HG03342 (cell line): Measurements from ENCODE around the gene SLC17A9.
A peak's percentile ranks its signal among the peaks of the same experiment; 100 is the strongest.
"Not testable (repeated sequence)": the region's sequence is repeated elsewhere in the genome, so short reads cannot be mapped to it uniquely, and the experiment has no call there.

ENCODE experiments used
- ATAC-seq: cut with Tn5 transposase; IDR thresholded peaks from one replicate; pipeline ENCODE4 v1.9.1; 2021; ENCODE audit warnings: mild to moderate bottlenecking, moderate library complexity; ENCODE audit not compliant: unreplicated experiment

SLC17A9 gene

GRCh38 chr20:62918831-62919230, 33.7 kb upstream of the SLC17A9 start:
- ATAC-seq = no peak

DNA sequence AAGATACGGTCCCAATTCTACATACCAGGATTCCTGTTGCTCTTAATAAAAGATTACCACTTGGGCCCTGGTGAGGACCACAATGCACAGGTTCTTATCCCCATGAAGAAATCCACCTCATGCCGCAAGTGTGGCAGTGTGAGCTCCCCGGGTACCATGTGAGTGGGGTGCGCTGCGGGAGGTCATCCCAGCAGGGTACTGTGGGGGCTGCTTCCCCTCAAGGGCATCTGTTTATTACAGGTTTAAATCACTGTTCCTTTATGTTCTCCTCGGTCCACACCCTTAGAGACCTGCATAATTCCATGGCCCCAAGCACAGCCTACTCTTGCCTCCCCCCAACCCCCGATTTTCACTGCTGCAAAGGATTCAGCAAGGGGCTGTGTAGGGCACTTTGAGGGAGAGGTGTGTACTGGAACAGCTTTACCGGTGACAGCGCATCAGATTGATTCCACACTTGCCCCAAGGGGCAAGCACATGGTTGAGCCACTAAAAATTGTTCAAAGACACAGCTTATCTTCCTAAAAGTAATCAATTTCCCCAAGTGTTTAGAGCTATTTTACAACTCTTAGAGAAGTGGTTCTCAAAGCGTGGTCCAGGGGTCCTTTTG, 32.4 kb upstream of the SLC17A9 start:
- ATAC-seq = no peak

- ATAC-seq = no peak
Measured at GRCh38 chr20:62921119-62921687, 31.3 kb upstream of the SLC17A9 start.

DNA sequence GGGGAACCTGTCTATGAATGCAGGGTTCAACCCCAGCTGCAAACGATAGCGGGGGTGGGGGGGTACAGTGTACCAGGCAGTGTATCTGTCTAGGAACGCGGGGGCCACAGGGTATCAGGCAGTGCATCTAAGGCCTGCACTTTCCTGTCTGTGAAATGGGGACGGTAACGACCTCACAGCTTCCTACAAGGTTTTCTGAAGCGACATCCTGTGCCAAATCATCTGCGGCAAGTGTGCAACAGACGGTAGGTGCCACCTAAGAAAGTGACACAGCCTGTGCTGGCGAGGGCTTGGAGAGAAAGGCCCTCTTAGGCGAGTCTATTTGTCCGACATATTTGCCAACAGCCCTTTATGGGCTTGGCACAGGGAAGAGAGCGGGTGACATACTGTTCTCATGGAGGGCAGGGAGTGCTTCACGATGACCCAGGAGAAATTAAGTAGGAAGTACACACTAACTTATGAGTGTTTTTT, 30.0 kb upstream of the SLC17A9 start:
- no peak for ATAC-seq

- not testable (repeated sequence) for ATAC-seq
Measured at GRCh38 chr20:62923059-62923668, 29.3 kb upstream of the SLC17A9 start.

DNA sequence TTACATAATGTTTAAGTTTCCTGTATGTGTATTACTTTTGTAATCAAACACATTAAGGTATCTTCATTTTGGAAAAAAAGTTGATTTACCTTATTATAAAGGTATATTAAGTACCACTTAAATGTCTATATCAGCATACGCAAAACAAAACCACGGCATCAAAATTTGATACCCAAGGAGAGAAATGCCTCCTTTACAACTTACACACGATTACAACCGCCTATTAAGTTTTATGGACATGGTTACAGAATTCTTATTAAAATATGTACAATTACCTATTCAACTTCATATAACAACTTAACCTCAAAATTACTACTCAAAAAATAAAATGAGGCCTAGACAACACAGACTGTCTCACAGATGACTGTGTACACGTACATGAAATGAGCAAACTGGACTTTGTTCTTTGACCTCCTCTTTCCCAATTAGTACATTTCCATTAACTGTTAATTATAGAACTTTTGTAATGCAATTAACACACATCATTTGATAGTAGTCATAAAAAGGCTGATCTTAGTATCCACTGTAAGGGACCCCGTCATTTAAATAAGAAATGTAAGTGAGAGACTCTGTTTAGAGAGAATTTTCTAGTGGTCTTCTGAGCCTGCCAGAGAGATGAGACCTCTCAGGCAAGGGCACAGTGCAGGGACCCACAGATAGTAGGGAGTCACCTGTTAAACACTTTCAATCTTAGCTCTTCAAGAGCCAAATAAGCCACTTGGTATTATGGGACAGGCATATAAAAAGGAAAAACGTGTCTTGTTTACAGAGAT, 28.7 kb upstream of the SLC17A9 start:
- ATAC-seq = no peak

- ATAC-seq = no peak
Measured at GRCh38 chr20:62924442-62925075, 27.9 kb upstream of the SLC17A9 start.

GRCh38 chr20:62925076-62925419, 27.5 kb upstream of the SLC17A9 start:
- no peak for ATAC-seq

DNA sequence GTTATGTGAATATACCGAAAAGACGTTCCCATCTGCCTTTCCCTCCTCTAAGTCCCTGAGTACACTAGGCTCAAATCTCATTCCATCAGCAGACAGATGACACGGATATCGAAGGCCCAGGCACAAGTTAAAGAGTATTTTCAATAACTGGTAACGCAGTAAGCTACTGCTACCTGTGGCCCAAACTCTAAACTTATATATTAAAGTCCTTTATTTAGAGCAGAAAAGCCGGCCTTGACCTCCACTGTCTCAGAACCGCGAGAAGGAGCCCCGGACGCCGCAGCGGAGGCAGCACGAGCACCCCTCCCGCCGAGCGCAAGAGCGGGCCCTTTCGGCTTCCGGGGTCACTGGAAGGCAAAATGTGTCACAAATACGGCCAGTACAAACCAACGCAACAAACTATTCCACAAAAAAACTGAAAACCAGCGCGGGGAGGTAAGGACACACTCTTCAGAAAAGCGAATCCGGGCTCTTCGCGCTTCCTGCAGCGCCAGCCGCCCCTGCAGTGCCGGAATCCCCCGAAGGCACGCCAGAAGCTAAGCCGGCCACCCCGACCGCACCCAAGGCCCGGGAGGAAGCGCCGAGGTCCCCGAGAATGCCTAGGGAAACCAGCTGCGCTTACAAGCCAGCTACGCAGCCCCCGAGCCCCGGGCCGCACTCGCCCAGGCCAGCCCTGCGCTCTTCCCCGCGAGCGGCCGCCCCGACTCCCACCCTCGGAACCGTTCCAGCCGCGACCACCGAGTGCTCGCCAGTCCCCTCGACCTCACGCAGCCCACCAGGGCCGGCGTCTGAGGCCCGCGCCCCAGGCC, 26.9 kb upstream of the SLC17A9 start:
- peak; percentile 14 for ATAC-seq

GRCh38 chr20:62926229-62927127, 26.0 kb upstream of the SLC17A9 start, which contains the start of gene DIDO1:
TSS of gene DIDO1 (minus strand) at chr20:62926505.
- peak; percentile 74 for ATAC-seq

DNA sequence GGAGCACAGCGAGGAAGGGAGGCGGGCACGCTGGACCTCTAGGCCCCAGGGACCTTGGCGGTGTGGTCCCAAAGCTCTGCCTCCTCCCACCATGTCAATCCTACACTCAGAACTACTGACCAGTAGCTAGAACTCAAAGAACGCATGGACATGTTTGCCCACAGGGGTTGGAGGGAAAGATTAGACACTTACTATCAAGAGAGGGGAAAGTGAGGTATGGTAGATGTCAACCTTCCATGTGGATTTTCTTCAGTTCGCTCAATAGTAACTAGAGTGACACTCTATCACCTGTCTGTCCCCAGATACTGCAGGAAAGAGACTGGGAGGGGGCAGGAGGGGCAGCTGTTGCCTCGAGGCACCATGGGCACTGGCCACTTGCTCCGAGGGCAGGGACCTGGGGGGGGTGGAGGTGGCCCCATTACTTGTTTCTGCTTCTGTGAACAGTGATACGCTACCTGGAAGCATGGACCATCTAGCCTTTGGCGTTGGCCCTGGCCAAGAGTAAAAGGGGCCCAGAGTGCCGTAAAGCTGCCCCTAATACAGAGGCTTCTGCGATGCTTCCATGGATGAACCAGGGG, 25.3 kb upstream of the SLC17A9 start:
- ATAC-seq = no peak

DNA sequence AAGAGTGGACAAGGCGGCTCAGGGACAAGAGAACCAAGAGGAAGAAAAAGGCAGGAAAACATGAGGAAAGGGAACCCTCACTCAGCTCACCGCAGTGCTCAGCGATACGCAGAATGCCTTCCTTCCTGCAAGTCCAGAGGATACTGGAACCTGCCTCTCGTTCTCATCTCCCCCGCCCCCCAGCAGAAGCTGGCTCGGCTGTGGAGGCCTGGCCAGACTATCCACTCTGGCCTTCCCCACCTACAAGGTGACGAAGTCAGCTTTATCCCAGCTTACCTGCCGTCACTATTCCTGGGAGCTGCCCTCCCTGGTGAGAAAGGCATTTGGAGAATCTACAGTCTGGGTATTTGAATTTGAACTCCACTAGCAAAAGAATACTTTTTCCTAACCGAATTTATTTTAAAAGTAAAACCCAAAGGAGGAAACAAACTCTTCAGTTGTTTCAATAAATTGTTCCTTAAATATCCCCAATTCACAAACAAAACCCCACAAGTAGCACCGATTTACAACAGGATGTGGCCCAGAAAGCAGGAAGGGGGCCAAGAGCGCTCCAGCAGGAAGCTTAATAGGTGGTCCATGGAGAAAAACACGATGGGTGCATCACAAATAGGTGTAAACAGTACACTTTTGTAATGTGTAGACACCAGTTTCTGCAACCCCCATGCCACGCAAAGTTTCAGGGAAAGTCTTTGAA, 24.1 kb upstream of the SLC17A9 start:
- ATAC-seq = no peak

DNA sequence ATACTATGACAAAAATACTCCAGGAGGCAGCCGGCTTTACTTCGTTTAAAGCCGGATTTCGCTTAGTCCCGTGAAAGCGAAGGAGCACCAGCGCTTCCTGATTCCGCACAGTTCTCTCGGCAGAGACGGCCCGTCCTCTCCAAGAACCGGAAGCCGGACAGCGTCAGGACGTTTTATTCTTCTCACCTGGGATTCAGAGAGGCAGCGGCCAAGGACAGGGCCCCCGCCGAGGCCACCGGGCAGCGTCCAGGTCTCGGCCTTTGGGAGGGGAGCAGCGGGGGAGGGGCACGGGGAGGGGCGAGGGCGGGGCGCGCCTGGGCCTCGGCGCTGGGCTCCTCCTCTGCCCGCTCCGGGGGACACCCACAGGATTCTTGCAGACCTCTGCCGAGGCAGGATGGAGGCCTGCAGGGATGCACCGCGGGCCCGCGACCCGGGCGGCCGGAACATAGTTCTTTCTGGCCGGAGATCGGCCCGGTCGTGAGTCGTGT, 23.4 kb upstream of the SLC17A9 start:
- no peak for ATAC-seq

DNA sequence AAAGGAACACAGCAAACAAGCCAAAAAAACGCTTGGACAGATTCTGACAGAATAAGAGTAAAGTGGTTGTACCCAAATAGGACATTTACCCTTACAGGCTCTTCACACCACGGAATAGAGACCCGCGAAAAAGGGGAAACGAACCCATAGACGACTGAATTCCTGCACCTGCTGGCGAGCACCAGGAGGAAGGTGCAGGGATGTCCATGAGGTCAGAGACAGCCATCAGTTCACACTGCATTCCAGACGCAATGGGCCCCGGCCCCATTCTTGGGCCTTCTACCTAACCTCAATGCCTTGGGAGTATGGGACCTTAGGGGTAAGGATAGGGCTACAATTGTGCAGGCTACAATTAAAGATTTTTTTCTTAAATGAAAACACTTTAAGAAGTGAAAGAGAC, 21.0 kb upstream of the SLC17A9 start:
- ATAC-seq = no peak

DNA sequence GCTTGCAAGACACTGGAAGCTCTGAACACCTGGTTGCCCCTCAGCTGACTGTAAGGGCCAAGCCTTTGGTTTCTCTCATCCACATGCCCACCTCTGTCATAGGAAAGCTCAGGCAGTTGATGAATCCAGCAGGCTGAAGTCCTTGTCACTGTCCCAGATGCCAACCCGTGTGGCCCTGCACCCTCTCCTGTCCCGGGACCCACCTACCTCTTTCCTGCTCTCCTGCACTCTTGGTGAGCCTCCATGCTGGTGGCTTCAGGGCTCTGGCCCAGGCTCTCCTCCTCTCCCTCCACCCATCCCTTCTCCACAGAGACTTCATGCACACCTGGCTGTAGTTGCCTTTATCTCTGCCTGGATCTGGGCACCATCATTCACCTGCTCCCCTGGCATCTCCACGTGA, 18.5 kb upstream of the SLC17A9 start:
- no peak for ATAC-seq

DNA sequence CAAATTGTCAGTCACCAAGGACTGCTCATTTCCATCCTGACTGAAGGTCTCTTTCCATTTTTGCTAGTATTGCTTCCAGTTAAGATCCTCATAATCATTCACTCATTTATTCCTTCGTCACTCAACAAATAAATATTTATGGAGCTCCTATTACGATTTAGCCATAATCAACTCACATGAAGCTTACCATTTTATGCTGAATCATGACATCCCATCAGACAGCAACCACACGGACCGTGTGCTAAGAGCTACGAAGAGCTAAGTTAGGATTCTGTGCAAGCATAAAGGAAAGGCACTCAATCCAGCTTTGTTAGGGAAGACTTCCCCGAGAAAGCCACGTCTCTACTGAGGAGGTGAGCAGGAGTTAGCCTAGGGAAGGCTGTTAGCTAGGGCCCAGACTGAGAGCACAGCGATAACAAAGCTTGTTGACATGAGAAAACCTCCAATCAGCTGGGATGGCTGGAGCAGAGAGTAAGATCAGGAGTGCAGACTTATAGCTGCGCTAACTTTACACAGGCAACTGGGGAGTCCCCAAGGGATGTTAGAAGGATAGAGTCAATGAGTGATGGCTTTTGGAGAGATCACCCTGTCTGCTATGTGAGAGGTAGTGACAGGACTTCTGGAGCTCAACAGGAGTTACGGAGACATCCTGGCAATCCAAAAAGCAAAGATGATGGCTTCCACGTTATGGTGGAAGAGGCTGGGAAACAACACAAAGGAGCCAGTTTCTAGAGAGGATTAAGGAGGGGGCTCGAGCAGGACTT, 17.1 kb upstream of the SLC17A9 start:
- ATAC-seq = no peak

GRCh38 chr20:62935968-62936585, 16.4 kb upstream of the SLC17A9 start:
- ATAC-seq = no peak
